Stimulated activated CD4-positive, alpha-beta T cell treated with anti-CD3 and anti-CD28 coated beads, TNF-alpha, amount 100 ng/mL, for 4 hours (primary cell): ENCODE data around the gene KCNC3.

Experiments
- DNase-seq, 3 experiments: peaks; one replicate each; pipeline ENCODE4 v3.0.0-alpha.2; 2020; ENCODE audit warnings: low read depth in 3 of 3

The KCNC3 gene

GRCh38 chr19:50311723-50312635 lies 17.2 kb downstream of the KCNC3 start:
- DNase-seq, result no peak

DNA sequence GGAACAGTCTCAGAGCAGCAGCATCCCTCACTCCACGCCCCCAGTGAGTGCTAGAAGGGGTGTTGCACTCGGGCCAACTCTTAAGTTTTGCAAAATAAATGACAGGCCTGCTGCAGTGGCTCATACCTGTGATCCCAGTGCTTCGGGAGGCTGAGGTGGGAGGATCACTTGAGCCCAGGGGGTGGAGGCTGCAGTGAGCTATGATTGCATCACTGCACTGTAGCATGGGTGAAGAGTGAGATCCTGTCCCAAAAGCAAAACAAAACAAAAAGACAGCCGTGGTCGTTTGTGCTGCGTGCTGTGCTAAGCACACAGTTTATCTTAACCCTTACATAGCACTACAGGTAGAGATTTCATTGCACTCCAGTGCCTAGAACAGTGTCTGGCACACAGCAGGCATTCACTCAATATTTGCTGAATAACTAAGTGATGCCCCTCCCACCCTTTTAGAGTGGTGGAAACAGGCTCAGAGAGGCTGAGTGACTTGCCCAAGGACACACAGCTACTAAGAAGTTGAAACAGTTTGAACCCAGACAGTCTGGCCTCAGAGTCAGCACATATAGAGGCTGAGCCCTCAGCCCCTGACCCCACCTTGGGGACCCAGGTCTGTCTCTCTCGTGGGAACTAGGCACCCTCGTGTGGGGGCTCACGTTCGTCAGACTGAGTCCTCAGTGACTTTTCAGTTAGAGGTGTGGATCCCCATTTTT lies 18.3 kb downstream of the KCNC3 start:
- no peak for DNase-seq

- no peak for DNase-seq
These were observed 19.6 kb downstream of the KCNC3 start for GRCh38 chr19:50309396-50310125.

DNA sequence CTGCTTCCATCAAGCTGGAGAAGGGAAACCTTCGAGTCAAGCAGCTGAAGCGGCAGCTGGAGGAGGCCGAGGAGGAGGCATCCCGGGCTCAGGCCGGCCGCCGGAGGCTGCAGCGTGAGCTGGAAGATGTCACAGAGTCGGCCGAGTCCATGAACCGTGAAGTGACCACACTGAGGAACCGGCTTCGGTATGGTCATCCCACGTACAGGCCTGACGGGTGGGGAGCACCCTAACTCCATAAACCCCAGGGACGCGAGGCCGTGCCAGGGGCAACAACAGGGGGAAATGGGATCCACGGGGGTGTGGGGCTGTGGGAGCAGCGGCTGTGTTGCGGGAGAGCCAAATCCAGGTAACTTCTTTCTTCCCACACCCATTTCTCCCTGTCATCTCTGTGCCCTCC lies 20.2 kb downstream of the KCNC3 start:
- DNase-seq, result no peak

GRCh38 chr19:50303558-50303957 lies 25.6 kb downstream of the KCNC3 start:
- no peak for DNase-seq

DNA sequence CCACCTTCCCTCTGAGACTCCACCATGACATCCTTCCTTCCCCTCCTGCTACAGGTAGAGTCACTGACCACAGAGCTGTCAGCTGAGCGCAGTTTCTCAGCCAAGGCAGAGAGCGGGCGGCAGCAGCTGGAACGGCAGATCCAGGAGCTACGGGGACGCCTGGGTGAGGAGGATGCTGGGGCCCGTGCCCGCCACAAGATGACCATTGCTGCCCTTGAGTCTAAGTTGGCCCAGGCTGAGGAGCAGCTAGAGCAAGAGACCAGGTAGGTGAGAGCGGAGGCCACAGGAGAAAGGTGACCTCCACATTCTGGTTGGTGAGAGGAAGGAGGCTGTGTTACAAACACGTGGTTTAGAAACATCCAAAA lies 27.6 kb downstream of the KCNC3 start:
- no peak for DNase-seq

DNA sequence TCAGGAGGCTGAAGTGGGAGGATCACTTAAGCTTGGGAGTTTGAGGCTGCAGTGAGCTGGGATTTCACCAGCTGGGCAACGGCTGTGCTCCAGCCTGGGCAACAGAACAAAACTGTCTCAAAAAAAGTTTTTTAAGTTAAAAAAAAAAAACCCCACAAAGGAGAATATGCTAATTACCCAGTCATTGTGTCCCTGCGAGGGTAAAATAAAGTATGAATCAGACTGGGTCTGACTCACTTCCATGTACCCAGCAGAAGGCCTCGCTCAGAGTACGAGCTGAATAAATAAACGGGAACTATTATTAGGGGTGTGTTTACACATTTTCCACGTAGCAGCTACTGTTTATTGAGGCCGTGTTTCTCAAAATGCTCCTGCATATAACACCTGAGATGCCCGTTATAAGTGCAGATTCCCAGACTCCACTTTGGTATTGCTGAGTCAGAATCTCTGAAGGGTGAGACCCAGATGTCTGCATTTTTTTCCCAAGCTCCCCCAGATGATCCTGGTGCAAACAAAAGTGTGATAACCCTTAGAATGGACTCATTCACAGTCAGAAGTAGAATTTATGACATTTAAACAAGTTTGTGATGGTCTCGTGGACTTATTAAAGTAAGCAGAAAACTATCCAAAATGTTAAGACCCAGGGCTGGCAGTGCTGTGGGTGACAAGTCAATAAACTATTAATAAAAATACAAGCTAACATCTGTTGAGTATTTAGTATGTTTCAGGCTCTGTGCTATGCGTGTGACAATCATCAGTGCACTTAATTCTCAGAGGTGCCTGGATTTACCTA lies 28.2 kb downstream of the KCNC3 start:
- no peak for DNase-seq

GRCh38 chr19:50300051-50300450 lies 29.1 kb downstream of the KCNC3 start:
- no peak for DNase-seq

DNA sequence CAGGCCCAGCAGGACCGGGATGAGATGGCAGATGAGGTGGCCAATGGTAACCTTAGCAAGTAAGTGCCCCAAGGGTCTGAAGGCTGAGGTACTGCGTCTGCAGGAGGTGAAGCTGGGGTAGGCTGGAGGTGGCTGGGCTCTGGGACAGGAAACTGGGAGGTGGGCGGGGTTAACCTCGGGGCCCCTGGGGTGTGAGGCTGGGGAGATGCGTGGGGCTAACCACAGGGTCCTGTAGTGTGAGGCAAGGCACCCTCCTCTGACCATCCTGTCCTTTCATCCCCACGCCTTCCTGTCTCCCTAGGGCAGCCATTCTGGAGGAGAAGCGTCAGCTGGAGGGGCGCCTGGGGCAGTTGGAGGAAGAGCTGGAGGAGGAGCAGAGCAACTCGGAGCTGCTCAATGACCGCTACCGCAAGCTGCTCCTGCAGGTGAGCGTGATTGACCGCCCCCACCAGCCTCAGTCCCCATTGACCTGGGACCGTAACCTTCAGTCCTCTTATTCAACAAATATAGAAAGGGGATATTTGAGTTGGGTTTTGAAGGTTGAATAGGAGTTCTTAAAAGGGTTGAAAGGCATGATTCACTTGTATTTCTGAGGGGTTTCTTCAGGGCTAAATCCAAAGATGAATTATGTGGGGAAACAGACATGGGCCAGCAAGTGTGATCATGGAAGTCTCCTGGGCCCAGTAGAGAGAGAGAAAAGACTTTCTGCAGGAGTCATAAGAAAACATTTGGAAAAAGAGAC lies 35.7 kb downstream of the KCNC3 start:
- DNase-seq, result no peak

GRCh38 chr19:50292216-50292827 lies 36.9 kb downstream of the KCNC3 start:
- no peak for DNase-seq

GRCh38 chr19:50290775-50291174 lies 38.4 kb downstream of the KCNC3 start:
- no peak for DNase-seq

- DNase-seq, result no peak
These were observed 39.2 kb downstream of the KCNC3 start for GRCh38 chr19:50290011-50290410.

GRCh38 chr19:50288954-50289353 lies 40.2 kb downstream of the KCNC3 start:
- DNase-seq, result no peak

GRCh38 chr19:50287331-50287730 lies 41.8 kb downstream of the KCNC3 start:
- DNase-seq, result no peak

- no peak for DNase-seq
These were observed 42.7 kb downstream of the KCNC3 start for GRCh38 chr19:50286443-50286842.

DNA sequence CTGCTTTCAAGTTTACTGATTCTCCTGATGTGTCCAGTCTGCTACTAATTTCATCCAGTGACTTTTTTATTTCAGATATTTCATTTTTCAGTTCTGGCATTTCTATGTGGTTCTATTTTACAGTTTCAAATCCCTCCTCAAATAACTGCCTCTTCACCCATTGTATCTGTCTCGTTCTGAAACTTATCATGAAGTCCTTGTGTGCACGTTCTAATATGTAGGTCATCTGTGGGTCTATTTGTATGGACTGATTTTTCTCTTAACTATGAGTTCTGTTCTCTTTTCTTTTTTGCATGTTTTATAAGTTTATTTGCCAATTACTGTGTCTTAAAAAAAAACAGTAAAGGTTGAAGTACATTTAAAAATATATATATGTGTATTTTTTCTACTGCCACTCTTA lies 43.3 kb downstream of the KCNC3 start:
- no peak for DNase-seq

- no peak for DNase-seq
These were observed 47.7 kb downstream of the KCNC3 start for GRCh38 chr19:50281491-50281890.

- no peak for DNase-seq
These were observed 48.2 kb downstream of the KCNC3 start for GRCh38 chr19:50280983-50281382.

DNA sequence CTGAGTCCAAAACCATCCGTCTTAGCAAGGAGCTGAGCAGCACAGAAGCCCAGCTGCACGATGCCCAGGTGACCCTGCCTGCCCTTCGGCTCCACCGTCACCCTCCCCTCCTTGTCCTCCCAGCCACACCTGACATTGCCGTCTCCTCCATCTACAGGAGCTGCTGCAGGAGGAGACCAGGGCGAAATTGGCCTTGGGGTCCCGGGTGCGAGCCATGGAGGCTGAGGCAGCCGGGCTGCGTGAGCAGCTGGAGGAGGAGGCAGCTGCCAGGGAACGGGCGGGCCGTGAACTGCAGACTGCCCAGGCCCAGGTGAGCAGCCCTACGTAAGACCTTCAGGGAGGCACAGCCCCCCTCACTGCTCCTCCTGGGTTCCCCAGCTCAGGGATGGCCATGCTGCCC lies 49.1 kb downstream of the KCNC3 start:
- no peak for DNase-seq

GRCh38 chr19:50277966-50278580 lies 51.1 kb downstream of the KCNC3 start:
- DNase-seq, result no peak
